ENCODE measurements around the gene VWA3B. TPM values are rescaled to one million over a fixed set of nuclear protein-coding genes. Genes with fewer than 3 reads are reported as not detected.

VWA3B gene
- polyA plus RNA-seq, 4 donors, result 0.16 to 1.4 (median 0.51) TPM; not detected in 1

GRCh38 chr2:98078701-98079100 lies 8.3 kb upstream of the VWA3B start:
- Histone ChIP-seq H3K4me1 (ENCODE audit: control insufficient read depth in 3 of 3, insufficient read depth in 2 of 3, low read depth in 1 of 3, low read length in 2 of 3) (no peaks in the 10 kb centered on the region), H3K27ac (ENCODE audit: low read depth in 1 of 3, low read length in 2 of 3) (no peak overlapping the region)
- FAIRE-seq, result no peak

DNA sequence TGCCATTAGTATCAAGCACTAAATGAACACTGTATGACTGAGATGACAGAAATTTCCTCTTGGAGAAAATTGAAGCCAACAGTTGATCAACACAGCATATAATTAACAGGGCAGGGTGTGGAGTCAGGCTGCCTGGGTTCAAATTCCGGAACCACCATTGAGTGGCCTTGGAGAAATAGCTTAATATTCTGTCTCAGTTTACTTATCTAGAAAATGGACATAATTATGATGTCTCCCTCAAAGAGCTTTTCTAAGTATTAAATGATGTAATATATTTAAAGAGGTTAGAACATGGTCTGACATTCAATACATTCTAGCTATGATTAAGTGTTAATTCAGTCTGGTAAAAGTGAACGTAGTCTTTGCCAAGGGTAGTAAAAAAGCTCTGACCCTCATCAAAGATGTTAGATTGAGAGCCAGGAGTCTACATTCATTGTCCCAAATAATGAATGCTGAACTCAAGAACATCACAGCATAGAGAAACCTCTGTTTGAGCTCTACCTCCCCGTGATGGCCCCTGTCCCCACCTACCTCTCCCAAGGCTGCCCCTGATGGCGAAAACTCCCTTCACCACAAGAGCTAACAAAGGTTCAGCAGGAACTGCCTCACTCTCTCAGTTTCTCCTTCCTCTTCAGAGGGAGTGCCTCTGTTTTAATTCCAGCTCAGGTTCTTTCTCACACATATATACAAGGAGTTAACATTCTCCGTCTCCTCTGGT lies 2.7 kb upstream of the VWA3B start:
- no peaks in the 10 kb centered on the region for H3K36me3 ChIP-seq (ENCODE audit: control insufficient read depth in 3 of 3, insufficient read depth in 2 of 3, low read depth in 1 of 3, low read length in 3 of 3)
- DNase-seq (peak in 1 of 2 donors; percentile 47), FAIRE-seq (no peak)
- peaks cover 2 to 17% (median 3%) of the 10 kb centered on the region in 3 donors for H3K4me1 ChIP-seq (ENCODE audit: control insufficient read depth in 3 of 3, insufficient read depth in 2 of 3, low read depth in 1 of 3, low read length in 2 of 3)
- 12 to 48% (median 26%) methylated on average over 5 of the region's 5 CpGs for WGBS, 3 donors
- H3K27me3 ChIP-seq (ENCODE audit: control insufficient read depth in 3 of 3, insufficient read depth in 3 of 3, low read length in 3 of 3), result peaks cover 0 to 7% (median 2%) of the 10 kb centered on the region in 3 donors
- no peak overlapping the region for H3K4me3 ChIP-seq (ENCODE audit: low read depth in 1 of 3, low read length in 3 of 3)
- peaks cover 0 to 3% of the 10 kb centered on the region in 2 donors for H3K9me3 ChIP-seq (ENCODE audit: control insufficient read depth in 2 of 2, insufficient read depth in 1 of 2, low read depth in 1 of 2, low read length in 1 of 2)
- H3K27ac ChIP-seq (ENCODE audit: low read depth in 1 of 3, low read length in 2 of 3), result peak overlapping the region in 2 of 3 donors; percentile 73 to 90

More at GRCh38 chr2:98078701-98079100, 8.3 kb upstream of the VWA3B start:
- Histone ChIP-seq H3K9me3 (ENCODE audit: control insufficient read depth in 2 of 2, insufficient read depth in 1 of 2, low read depth in 1 of 2, low read length in 1 of 2) (peaks cover 0 to 13% of the 10 kb centered on the region in 2 donors), H3K27me3 (ENCODE audit: control insufficient read depth in 3 of 3, insufficient read depth in 3 of 3, low read length in 3 of 3) (no peaks in the 10 kb centered on the region), H3K4me3 (ENCODE audit: low read depth in 1 of 3, low read length in 3 of 3) (no peak overlapping the region), H3K36me3 (ENCODE audit: control insufficient read depth in 3 of 3, insufficient read depth in 2 of 3, low read depth in 1 of 3, low read length in 3 of 3) (no peaks in the 10 kb centered on the region)
- DNase-seq, result no peak
- WGBS, 3 donors, result 81 to 91% (median 89%) methylated on average over 2 of the region's 2 CpGs

- peak; percentile 62 to 95 for DNase-seq
- Histone ChIP-seq H3K27ac (ENCODE audit: low read depth in 1 of 3, low read length in 2 of 3) (peak overlapping the region; percentile 20 to 90 (median 86)), H3K9me3 (ENCODE audit: control insufficient read depth in 2 of 2, insufficient read depth in 1 of 2, low read depth in 1 of 2, low read length in 1 of 2) (peaks cover 0 to 3% of the 10 kb centered on the region in 2 donors), H3K4me3 (ENCODE audit: low read depth in 1 of 3, low read length in 3 of 3) (no peak overlapping the region), H3K4me1 (ENCODE audit: control insufficient read depth in 3 of 3, insufficient read depth in 2 of 3, low read depth in 1 of 3, low read length in 2 of 3) (peaks cover 2 to 17% (median 3%) of the 10 kb centered on the region in 3 donors), H3K36me3 (ENCODE audit: control insufficient read depth in 3 of 3, insufficient read depth in 2 of 3, low read depth in 1 of 3, low read length in 3 of 3) (no peaks in the 10 kb centered on the region), H3K27me3 (ENCODE audit: control insufficient read depth in 3 of 3, insufficient read depth in 3 of 3, low read length in 3 of 3) (peaks cover 0 to 7% (median 2%) of the 10 kb centered on the region in 3 donors)
- WGBS, 3 donors, result 8 to 56% (median 31%) methylated on average over 3 of the region's 3 CpGs
- no peak for FAIRE-seq
Measured at GRCh38 chr2:98084869-98085238, 2.1 kb upstream of the VWA3B start.

DNA sequence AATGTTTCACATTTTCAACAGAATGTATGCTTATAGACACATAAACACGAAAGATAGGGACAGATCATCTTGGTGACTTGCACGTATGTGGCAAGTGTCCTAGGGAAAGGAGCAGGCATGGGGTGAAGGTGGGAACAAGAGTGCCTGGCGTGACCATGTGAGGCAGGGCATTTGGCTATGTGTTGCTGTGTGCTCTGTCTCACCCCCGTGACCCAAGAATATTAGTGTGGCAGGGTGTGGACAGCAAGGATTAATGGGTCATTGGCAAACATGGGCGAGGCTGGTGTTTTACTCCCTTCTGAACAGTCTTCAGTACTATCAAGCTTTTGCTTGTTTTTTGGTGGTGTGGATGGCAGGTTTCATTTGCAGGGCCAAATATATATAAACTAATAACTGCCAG lies 1.3 kb upstream of the VWA3B start:
- no peak overlapping the region for H3K4me3 ChIP-seq (ENCODE audit: low read depth in 1 of 3, low read length in 3 of 3)
- FAIRE-seq (no peak), DNase-seq (peak; percentile 60 to 90)
- H3K9me3 ChIP-seq (ENCODE audit: control insufficient read depth in 2 of 2, insufficient read depth in 1 of 2, low read depth in 1 of 2, low read length in 1 of 2), result no peaks in the 10 kb centered on the region
- WGBS, 3 donors, result 26 to 68% (median 47%) methylated on average over 5 of the region's 5 CpGs
- H3K4me1 ChIP-seq (ENCODE audit: control insufficient read depth in 3 of 3, insufficient read depth in 2 of 3, low read depth in 1 of 3, low read length in 2 of 3), result peaks cover 2 to 17% (median 3%) of the 10 kb centered on the region in 3 donors
- peak overlapping the region in 2 of 3 donors; percentile 58 to 76 for H3K27ac ChIP-seq (ENCODE audit: low read depth in 1 of 3, low read length in 2 of 3)
- peaks cover 0 to 7% (median 2%) of the 10 kb centered on the region in 3 donors for H3K27me3 ChIP-seq (ENCODE audit: control insufficient read depth in 3 of 3, insufficient read depth in 3 of 3, low read length in 3 of 3)
- H3K36me3 ChIP-seq (ENCODE audit: control insufficient read depth in 3 of 3, insufficient read depth in 2 of 3, low read depth in 1 of 3, low read length in 3 of 3), result no peaks in the 10 kb centered on the region

- Histone ChIP-seq H3K4me1 (ENCODE audit: control insufficient read depth in 3 of 3, insufficient read depth in 2 of 3, low read depth in 1 of 3, low read length in 2 of 3) (peaks cover 2 to 17% (median 3%) of the 10 kb centered on the region in 3 donors), H3K36me3 (ENCODE audit: control insufficient read depth in 3 of 3, insufficient read depth in 2 of 3, low read depth in 1 of 3, low read length in 3 of 3) (no peaks in the 10 kb centered on the region), H3K9me3 (ENCODE audit: control insufficient read depth in 2 of 2, insufficient read depth in 1 of 2, low read depth in 1 of 2, low read length in 1 of 2) (no peaks in the 10 kb centered on the region), H3K27ac (ENCODE audit: low read depth in 1 of 3, low read length in 2 of 3) (peak overlapping the region; percentile 42 to 88 (median 53)), H3K27me3 (ENCODE audit: control insufficient read depth in 3 of 3, insufficient read depth in 3 of 3, low read length in 3 of 3) (peaks cover 0 to 7% (median 2%) of the 10 kb centered on the region in 3 donors), H3K4me3 (ENCODE audit: low read depth in 1 of 3, low read length in 3 of 3) (peak overlapping the region; percentile 26 to 62 (median 56))
- WGBS, 3 donors, result 18 to 40% (median 20%) methylated on average over 13 of the region's 13 CpGs
- DNase-seq (no peak), FAIRE-seq (no peak)
Measured at GRCh38 chr2:98087447-98088020, 567 bp downstream of the VWA3B start.

DNA sequence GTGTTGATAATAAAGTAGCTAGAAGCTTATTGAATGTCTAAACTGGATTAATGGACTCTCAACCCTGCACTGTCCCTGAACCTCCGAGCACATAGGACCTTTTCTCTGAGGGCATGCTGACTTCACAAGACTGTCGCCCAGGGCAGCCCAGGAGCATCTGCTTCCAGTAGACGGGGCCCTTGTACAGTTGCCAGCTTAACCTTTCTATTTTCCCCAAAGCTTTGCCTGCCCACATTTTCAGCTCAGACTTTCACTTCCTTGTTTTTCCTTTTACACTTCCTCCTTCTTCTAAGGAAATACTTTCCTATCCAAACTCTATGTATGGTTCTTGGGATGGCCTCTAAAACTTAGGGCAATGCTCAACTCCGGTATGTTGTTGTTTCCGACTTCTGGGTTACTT lies 1.3 kb downstream of the VWA3B start:
- no peak overlapping the region for H3K4me3 ChIP-seq (ENCODE audit: low read depth in 1 of 3, low read length in 3 of 3)
- no peaks in the 10 kb centered on the region for H3K9me3 ChIP-seq (ENCODE audit: control insufficient read depth in 2 of 2, insufficient read depth in 1 of 2, low read depth in 1 of 2, low read length in 1 of 2)
- 59 to 75% (median 70%) methylated on average over 5 of the region's 5 CpGs for WGBS, 3 donors
- peaks cover 0 to 7% (median 2%) of the 10 kb centered on the region in 3 donors for H3K27me3 ChIP-seq (ENCODE audit: control insufficient read depth in 3 of 3, insufficient read depth in 3 of 3, low read length in 3 of 3)
- peak; percentile 11 to 47 for DNase-seq
- H3K27ac ChIP-seq (ENCODE audit: low read depth in 1 of 3, low read length in 2 of 3), result peak overlapping the region in 1 of 3 donors; percentile 67
- H3K36me3 ChIP-seq (ENCODE audit: control insufficient read depth in 3 of 3, insufficient read depth in 2 of 3, low read depth in 1 of 3, low read length in 3 of 3), result no peaks in the 10 kb centered on the region
- H3K4me1 ChIP-seq (ENCODE audit: control insufficient read depth in 3 of 3, insufficient read depth in 2 of 3, low read depth in 1 of 3, low read length in 2 of 3), result peaks cover 2 to 17% (median 3%) of the 10 kb centered on the region in 3 donors
- no peak for FAIRE-seq

- peaks cover 0 to 7% (median 2%) of the 10 kb centered on the region in 3 donors for H3K27me3 ChIP-seq (ENCODE audit: control insufficient read depth in 3 of 3, insufficient read depth in 3 of 3, low read length in 3 of 3)
- DNase-seq (no peak), FAIRE-seq (no peak)
- peaks cover 2 to 15% (median 3%) of the 10 kb centered on the region in 3 donors for H3K4me1 ChIP-seq (ENCODE audit: control insufficient read depth in 3 of 3, insufficient read depth in 2 of 3, low read depth in 1 of 3, low read length in 2 of 3)
- H3K36me3 ChIP-seq (ENCODE audit: control insufficient read depth in 3 of 3, insufficient read depth in 2 of 3, low read depth in 1 of 3, low read length in 3 of 3), result no peaks in the 10 kb centered on the region
- no peak overlapping the region for H3K4me3 ChIP-seq (ENCODE audit: low read depth in 1 of 3, low read length in 3 of 3)
- no peak overlapping the region for H3K27ac ChIP-seq (ENCODE audit: low read depth in 1 of 3, low read length in 2 of 3)
- H3K9me3 ChIP-seq (ENCODE audit: control insufficient read depth in 2 of 2, insufficient read depth in 1 of 2, low read depth in 1 of 2, low read length in 1 of 2), result no peaks in the 10 kb centered on the region
Measured at GRCh38 chr2:98089941-98090340, 3.0 kb downstream of the VWA3B start.

- FAIRE-seq, result no peak
Measured at GRCh38 chr2:98090951-98091350, 4.0 kb downstream of the VWA3B start.

More at GRCh38 chr2:98090951-98091350, 4.0 kb downstream of the VWA3B start:
- no peak for DNase-seq
- Histone ChIP-seq H3K27me3 (ENCODE audit: control insufficient read depth in 3 of 3, insufficient read depth in 3 of 3, low read length in 3 of 3) (peaks cover 0 to 7% (median 0%) of the 10 kb centered on the region in 3 donors), H3K4me1 (ENCODE audit: control insufficient read depth in 3 of 3, insufficient read depth in 2 of 3, low read depth in 1 of 3, low read length in 2 of 3) (peaks cover 2 to 9% (median 3%) of the 10 kb centered on the region in 3 donors), H3K9me3 (ENCODE audit: control insufficient read depth in 2 of 2, insufficient read depth in 1 of 2, low read depth in 1 of 2, low read length in 1 of 2) (no peaks in the 10 kb centered on the region), H3K4me3 (ENCODE audit: low read depth in 1 of 3, low read length in 3 of 3) (no peak overlapping the region), H3K36me3 (ENCODE audit: control insufficient read depth in 3 of 3, insufficient read depth in 2 of 3, low read depth in 1 of 3, low read length in 3 of 3) (no peaks in the 10 kb centered on the region), H3K27ac (ENCODE audit: low read depth in 1 of 3, low read length in 2 of 3) (no peak overlapping the region)
- WGBS, 3 donors, result 80 to 90% (median 84%) methylated on average over 8 of the region's 8 CpGs

Data from small intestine (tissue), 7 donors.